Central memory CD8-positive, alpha-beta T cell (primary cell): ENCODE results near the gene TPRG1L.

Source experiments
- ATAC-seq: fragments of 150-1000 bp; cut with Tn5 transposase; replicated peaks from 2 replicates; pipeline ENCODE4 v1.10.0; 2022; ENCODE audit warnings: mild to moderate bottlenecking, moderate FRiP score, moderate number of reproducible peaks; ENCODE audit not compliant: poor library complexity, severe bottlenecking; ENCODE audit errors: extremely low read depth
- DNase-seq, 2 donors: peaks; one replicate each; pipeline ENCODE4 v3.0.0; 2021; ENCODE audit warnings: low spot score in 2 of 2
- H3K27ac Mint-ChIP-seq: one replicate; pipeline ENCODE4 v1.8.0; 2022; ENCODE audit warnings: low read depth, mild to moderate bottlenecking, moderate library complexity, mixed read lengths
- H3K27me3 Mint-ChIP-seq: one replicate; pipeline ENCODE4 v1.8.0; 2022; ENCODE audit warnings: mixed read lengths
- H3K36me3 Mint-ChIP-seq: one replicate; pipeline ENCODE4 v1.8.0; 2022; ENCODE audit warnings: mild to moderate bottlenecking, moderate library complexity, mixed read lengths; ENCODE audit not compliant: insufficient read depth
- H3K4me1 Mint-ChIP-seq: one replicate; pipeline ENCODE4 v1.8.0; 2022; ENCODE audit warnings: mixed read lengths
- H3K4me3 Mint-ChIP-seq: one replicate; pipeline ENCODE4 v1.8.0; 2022; ENCODE audit warnings: mild to moderate bottlenecking, moderate library complexity, mixed read lengths
- H3K9me3 Mint-ChIP-seq: one replicate; pipeline ENCODE4 v1.8.0; 2022; ENCODE audit warnings: mixed read lengths

TPRG1L gene

GRCh38 chr1:3629561-3630160 lies 4.8 kb downstream of the TPRG1L start:
- H3K36me3 Mint-ChIP-seq, result peaks cover 33% of the 10 kb centered on the region
- ATAC-seq (no peak), DNase-seq (no peak)
- no peak overlapping the region for H3K27ac Mint-ChIP-seq
- no peaks in the 10 kb centered on the region for H3K9me3 Mint-ChIP-seq
- H3K4me3 Mint-ChIP-seq, result no peak overlapping the region
- H3K4me1 Mint-ChIP-seq, result peaks cover 12% of the 10 kb centered on the region
- no peaks in the 10 kb centered on the region for H3K27me3 Mint-ChIP-seq

DNA sequence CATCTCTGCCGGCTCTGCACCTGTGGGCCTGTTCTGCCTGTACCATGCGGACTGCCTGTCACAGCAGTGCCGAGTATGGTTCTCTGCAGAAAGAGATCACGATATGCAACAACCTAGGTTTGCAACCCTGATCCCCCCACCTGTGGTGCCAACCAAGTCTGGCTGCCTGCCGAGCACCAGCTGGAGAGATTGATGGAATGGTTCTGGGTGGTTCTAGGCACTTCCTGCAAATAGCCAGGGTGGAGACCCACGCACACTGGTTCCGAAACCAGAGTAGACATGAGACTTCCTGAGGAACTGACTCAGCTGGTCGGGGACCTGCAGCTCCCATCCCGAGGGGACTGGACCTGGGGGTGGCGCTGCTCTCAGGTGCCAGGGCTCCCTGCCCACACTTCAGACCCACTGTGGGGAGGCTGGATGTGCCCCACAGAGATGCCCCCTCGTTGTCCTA lies 5.4 kb downstream of the TPRG1L start:
- H3K27me3 Mint-ChIP-seq, result no peaks in the 10 kb centered on the region
- no peaks in the 10 kb centered on the region for H3K9me3 Mint-ChIP-seq
- no peak overlapping the region for H3K4me3 Mint-ChIP-seq
- peaks cover 9% of the 10 kb centered on the region for H3K4me1 Mint-ChIP-seq
- peak overlapping the region; percentile 55 for H3K27ac Mint-ChIP-seq
- DNase-seq, result no peak
- H3K36me3 Mint-ChIP-seq, result peaks cover 31% of the 10 kb centered on the region
- no peak for ATAC-seq

- no peak for ATAC-seq
- Mint-ChIP-seq H3K9me3 (no peaks in the 10 kb centered on the region), H3K4me1 (peaks cover 5% of the 10 kb centered on the region), H3K36me3 (peaks cover 30% of the 10 kb centered on the region), H3K4me3 (no peak overlapping the region), H3K27me3 (no peaks in the 10 kb centered on the region), H3K27ac (no peak overlapping the region)
- DNase-seq, result no peak
Measured at GRCh38 chr1:3630914-3631313, 6.1 kb downstream of the TPRG1L start.

DNA sequence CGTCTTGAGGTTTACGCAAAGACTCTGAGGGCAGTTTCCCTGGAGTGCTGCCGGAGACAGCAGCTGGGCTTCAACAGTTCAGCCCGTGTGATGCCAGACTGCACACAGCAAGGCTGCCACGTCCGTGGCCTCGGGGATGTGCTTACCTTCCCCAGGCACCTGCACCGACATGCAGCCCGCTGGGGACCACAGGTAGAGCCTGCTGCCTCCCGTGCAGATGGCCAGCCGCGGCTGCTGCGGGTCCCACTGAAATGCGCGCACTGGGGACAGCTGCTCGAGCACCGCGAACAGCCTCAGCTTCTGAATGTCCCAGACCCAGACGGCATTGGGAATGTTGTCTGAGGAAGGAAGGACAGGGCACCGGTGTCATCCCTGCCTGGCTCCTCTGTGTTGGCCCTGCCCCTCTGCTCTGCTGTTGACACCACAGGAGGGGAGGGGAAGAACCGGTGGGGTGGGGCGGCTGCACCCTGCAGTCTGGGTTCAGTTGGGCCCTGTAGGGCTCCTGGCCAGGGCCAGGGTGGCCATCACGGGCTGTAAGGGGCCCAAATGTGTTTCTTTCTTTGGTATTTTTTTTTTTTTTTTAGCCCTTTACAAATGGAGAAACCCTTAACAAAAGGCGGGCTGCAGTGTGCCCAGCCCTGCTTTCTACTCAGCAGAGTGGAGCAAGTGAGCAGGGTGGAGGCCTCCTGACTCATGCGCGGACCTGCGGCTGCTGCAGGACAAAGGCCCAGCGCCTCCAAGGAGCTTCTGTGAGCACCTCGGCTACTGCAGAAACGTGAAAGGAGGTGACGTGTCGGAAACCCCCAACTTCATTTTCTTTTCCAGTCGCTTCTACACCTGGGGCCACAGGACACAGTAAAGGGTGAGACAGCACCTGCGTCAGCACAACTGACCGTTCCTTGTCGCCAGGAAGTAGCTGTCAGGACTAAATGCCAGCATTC lies 6.8 kb downstream of the TPRG1L start:
- Mint-ChIP-seq H3K27ac (no peak overlapping the region), H3K27me3 (no peaks in the 10 kb centered on the region)
- no peak for ATAC-seq

DNA sequence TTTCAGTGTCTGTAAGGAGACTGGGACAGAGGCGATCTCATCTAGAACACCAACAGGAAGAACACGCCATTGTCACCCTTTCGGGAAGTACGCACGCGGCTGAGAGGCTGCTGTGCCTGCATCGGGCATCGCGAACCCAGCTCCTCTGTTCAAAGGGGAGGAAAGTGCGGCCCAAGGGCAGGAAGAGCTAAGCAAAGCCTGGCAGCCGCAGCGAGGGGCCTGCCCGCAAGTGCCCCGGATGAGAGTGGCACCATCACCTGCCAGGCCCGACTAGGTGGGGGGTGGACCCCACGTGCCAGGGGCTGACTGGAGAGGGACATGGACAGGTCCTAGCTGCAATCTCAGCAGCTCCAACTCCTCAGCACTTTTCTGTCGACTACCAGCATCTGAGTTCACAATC lies 7.5 kb downstream of the TPRG1L start:
- no peak overlapping the region for H3K4me3 Mint-ChIP-seq
- peaks cover 25% of the 10 kb centered on the region for H3K36me3 Mint-ChIP-seq
- DNase-seq (no peak), ATAC-seq (no peak)
- H3K27me3 Mint-ChIP-seq, result no peaks in the 10 kb centered on the region
- no peak overlapping the region for H3K27ac Mint-ChIP-seq
- H3K9me3 Mint-ChIP-seq, result no peaks in the 10 kb centered on the region
- H3K4me1 Mint-ChIP-seq, result no peaks in the 10 kb centered on the region

More for the DNA sequence above, 6.8 kb downstream of the TPRG1L start:
- Mint-ChIP-seq H3K9me3 (no peaks in the 10 kb centered on the region), H3K4me3 (no peak overlapping the region), H3K36me3 (peaks cover 27% of the 10 kb centered on the region), H3K4me1 (no peaks in the 10 kb centered on the region)
- no peak for DNase-seq

GRCh38 chr1:3632716-3633343 lies 8.0 kb downstream of the TPRG1L start:
- Mint-ChIP-seq H3K4me1 (no peaks in the 10 kb centered on the region), H3K27ac (no peak overlapping the region), H3K36me3 (peaks cover 24% of the 10 kb centered on the region), H3K9me3 (no peaks in the 10 kb centered on the region), H3K4me3 (no peak overlapping the region), H3K27me3 (no peaks in the 10 kb centered on the region)
- DNase-seq, result no peak
- no peak for ATAC-seq

GRCh38 chr1:3633344-3634058 lies 8.7 kb downstream of the TPRG1L start:
- H3K27me3 Mint-ChIP-seq, result no peaks in the 10 kb centered on the region
- H3K4me3 Mint-ChIP-seq, result no peak overlapping the region
- H3K27ac Mint-ChIP-seq, result no peak overlapping the region
- ATAC-seq (no peak), DNase-seq (no peak)
- H3K9me3 Mint-ChIP-seq, result no peaks in the 10 kb centered on the region
- H3K4me1 Mint-ChIP-seq, result no peaks in the 10 kb centered on the region
- H3K36me3 Mint-ChIP-seq, result peaks cover 22% of the 10 kb centered on the region

DNA sequence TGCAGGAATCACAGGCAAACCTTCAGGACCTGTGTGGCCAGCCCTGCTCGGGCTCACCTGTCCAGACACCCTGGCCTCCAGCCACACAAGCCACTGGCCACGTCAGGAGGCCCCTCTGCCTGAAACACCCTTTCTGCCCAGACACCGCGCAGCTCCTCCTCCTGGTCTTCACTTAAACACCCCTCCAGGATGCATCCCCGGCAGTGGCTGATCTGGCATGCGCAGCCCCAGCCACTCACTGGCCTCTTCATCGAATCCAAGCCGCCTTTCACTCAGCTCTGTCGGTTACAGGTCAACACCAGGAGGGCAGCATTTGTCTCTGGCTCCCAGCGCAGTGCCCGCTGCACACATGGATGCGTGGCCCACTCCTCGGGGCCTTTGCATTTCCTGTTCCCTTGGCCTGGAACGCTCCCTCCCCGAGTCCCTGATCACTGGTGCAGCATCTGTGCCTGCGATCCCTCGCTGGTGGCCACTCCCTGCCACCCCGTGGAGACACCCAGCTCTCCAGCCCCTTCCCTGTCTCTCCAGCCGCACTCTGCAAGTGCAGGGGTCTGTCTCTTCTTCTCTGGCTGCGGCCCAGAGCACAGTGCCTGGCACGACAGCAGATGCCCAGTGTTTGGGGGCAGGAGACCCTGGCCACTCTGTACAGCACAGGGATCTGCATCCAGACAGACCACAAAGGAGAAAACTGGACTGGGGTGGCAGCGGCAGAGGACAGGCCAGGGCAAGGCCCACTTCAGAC lies 9.4 kb downstream of the TPRG1L start:
- ATAC-seq (no peak), DNase-seq (no peak)
- Mint-ChIP-seq H3K4me1 (no peaks in the 10 kb centered on the region), H3K36me3 (peaks cover 18% of the 10 kb centered on the region), H3K4me3 (no peak overlapping the region), H3K9me3 (no peaks in the 10 kb centered on the region), H3K27ac (no peak overlapping the region), H3K27me3 (no peaks in the 10 kb centered on the region)

- no peak for ATAC-seq
- DNase-seq, result no peak
- Mint-ChIP-seq H3K27me3 (no peaks in the 10 kb centered on the region), H3K27ac (no peak overlapping the region), H3K4me1 (no peaks in the 10 kb centered on the region), H3K4me3 (no peak overlapping the region), H3K36me3 (peaks cover 10% of the 10 kb centered on the region), H3K9me3 (no peaks in the 10 kb centered on the region)
Measured at GRCh38 chr1:3636080-3636479, 11.3 kb downstream of the TPRG1L start.

- H3K9me3 Mint-ChIP-seq, result no peaks in the 10 kb centered on the region
- no peak overlapping the region for H3K27ac Mint-ChIP-seq
- no peaks in the 10 kb centered on the region for H3K4me1 Mint-ChIP-seq
- H3K4me3 Mint-ChIP-seq, result no peak overlapping the region
- peaks cover 10% of the 10 kb centered on the region for H3K36me3 Mint-ChIP-seq
- no peaks in the 10 kb centered on the region for H3K27me3 Mint-ChIP-seq
- DNase-seq (no peak), ATAC-seq (no peak)
Measured at GRCh38 chr1:3636531-3636930, 11.7 kb downstream of the TPRG1L start.

DNA sequence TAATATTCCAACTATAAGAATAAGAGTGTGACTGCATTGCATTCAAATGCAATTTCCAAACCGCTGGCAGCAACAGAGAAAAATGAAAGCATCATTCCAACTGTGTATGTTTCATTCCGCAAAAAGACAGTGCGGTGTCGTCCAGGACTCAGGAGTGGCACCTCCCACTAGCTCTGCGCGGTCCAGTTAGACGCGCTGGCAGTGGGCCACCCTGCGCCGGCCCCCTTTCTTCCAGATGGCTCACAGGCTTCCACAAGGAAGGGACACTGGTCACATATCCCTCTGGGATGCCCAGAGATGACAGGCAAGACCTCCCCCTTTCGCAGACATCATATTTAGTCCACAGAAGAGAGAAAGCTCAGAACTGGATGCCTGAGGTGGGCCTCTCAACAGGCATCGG lies 13.2 kb downstream of the TPRG1L start:
- H3K36me3 Mint-ChIP-seq, result peaks cover 14% of the 10 kb centered on the region
- no peak overlapping the region for H3K4me3 Mint-ChIP-seq
- no peaks in the 10 kb centered on the region for H3K9me3 Mint-ChIP-seq
- peaks cover 6% of the 10 kb centered on the region for H3K4me1 Mint-ChIP-seq
- no peak for ATAC-seq
- no peak overlapping the region for H3K27ac Mint-ChIP-seq
- no peak for DNase-seq
- no peaks in the 10 kb centered on the region for H3K27me3 Mint-ChIP-seq

DNA sequence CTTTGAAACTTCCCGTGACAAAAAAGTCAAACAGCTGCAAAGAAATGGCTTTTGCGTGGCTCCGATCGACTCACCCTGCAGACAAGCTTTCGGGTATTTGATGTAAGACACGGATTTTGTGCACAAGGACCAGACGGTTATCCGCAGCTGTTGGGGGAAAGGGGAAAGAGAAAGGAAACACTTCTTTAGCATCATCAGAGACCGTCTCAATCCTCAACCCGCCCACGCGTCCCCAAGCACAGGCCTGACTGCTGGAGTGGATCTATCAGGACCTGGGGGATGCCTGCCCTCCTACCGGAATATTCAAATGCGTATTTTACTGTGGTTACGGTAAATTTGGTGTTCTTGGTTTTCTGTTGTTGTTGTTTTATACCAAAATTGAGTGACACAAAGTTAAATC lies 13.9 kb downstream of the TPRG1L start:
- Mint-ChIP-seq H3K9me3 (no peaks in the 10 kb centered on the region), H3K27me3 (no peaks in the 10 kb centered on the region), H3K4me1 (peaks cover 6% of the 10 kb centered on the region), H3K4me3 (no peak overlapping the region), H3K36me3 (peaks cover 14% of the 10 kb centered on the region), H3K27ac (no peak overlapping the region)
- DNase-seq, result no peak
- ATAC-seq, result no peak
